SK-N-SH (cell line): Measurements from ENCODE around the gene ARHGAP45.

ENCODE experiments used
- JUND ChIP-seq: IDR thresholded peaks from 2 replicates; pipeline ENCODE4 v1.4.0; 2012
- POLR2AphosphoS5 ChIP-seq: IDR thresholded peaks from 2 replicates; pipeline ENCODE4 v1.6.1; 2012; ENCODE audit warnings: low read depth, low read length
- RAD21 ChIP-seq: IDR thresholded peaks from 2 replicates; pipeline ENCODE4 v1.6.1; 2012; ENCODE audit warnings: mild to moderate bottlenecking, low read length
- RFX5 ChIP-seq: IDR thresholded peaks from 2 replicates; pipeline ENCODE4 v1.6.1; 2012; ENCODE audit warnings: mild to moderate bottlenecking, improper control_type of control experiment, low read length
- TAF1 ChIP-seq: IDR thresholded peaks from 2 replicates; pipeline ENCODE4 v1.6.1; 2012; ENCODE audit warnings: low read depth, mild to moderate bottlenecking, low read length, moderate library complexity, borderline replicate concordance
- TF ChIP-seq, protein P1 (sequence below): IDR thresholded peaks from 2 replicates; pipeline ENCODE4 v1.6.1; 2012; ENCODE audit warnings: mild to moderate bottlenecking, low read depth, low read length, moderate library complexity
- TF ChIP-seq, protein P2 (sequence below): fragments of 200-600 bp; sonication (generic); IDR thresholded peaks from 2 replicates; pipeline ENCODE4 v1.6.1; 2017; ENCODE audit warnings: antibody characterized with exemption, mild to moderate bottlenecking, moderate library complexity
- TF ChIP-seq, protein P3 (sequence below): IDR thresholded peaks from 2 replicates; pipeline ENCODE4; 2012

DNA sequence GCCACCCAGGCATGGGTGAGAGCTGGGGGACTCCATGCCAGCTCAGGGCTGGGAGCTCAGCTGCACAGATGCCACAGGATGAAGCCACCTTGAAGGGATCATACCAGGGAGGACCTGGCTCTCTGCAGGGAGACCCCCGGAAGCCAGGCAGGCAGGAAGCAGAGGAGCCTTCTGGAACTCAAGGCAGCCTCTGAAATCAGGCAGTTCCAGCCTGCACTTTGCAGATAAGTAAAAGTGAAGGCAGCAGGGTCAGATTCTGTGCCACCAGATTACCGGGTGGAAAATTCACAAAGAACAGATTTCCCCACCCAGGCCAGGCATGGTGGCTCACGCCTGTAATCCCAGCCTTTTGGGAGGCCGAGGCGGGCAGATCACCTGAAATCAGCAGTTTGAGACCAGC is 48.6 kb upstream of the ARHGAP45 start:
- TF ChIP-seq POLR2AphosphoS5 (no peak), RFX5 (no peak), RAD21 (no peak), JUND (no peak), TAF1 (no peak)
- TF ChIP-seq, protein P1, sequence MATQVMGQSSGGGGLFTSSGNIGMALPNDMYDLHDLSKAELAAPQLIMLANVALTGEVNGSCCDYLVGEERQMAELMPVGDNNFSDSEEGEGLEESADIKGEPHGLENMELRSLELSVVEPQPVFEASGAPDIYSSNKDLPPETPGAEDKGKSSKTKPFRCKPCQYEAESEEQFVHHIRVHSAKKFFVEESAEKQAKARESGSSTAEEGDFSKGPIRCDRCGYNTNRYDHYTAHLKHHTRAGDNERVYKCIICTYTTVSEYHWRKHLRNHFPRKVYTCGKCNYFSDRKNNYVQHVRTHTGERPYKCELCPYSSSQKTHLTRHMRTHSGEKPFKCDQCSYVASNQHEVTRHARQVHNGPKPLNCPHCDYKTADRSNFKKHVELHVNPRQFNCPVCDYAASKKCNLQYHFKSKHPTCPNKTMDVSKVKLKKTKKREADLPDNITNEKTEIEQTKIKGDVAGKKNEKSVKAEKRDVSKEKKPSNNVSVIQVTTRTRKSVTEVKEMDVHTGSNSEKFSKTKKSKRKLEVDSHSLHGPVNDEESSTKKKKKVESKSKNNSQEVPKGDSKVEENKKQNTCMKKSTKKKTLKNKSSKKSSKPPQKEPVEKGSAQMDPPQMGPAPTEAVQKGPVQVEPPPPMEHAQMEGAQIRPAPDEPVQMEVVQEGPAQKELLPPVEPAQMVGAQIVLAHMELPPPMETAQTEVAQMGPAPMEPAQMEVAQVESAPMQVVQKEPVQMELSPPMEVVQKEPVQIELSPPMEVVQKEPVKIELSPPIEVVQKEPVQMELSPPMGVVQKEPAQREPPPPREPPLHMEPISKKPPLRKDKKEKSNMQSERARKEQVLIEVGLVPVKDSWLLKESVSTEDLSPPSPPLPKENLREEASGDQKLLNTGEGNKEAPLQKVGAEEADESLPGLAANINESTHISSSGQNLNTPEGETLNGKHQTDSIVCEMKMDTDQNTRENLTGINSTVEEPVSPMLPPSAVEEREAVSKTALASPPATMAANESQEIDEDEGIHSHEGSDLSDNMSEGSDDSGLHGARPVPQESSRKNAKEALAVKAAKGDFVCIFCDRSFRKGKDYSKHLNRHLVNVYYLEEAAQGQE = no peak
- TF ChIP-seq, protein P2, sequence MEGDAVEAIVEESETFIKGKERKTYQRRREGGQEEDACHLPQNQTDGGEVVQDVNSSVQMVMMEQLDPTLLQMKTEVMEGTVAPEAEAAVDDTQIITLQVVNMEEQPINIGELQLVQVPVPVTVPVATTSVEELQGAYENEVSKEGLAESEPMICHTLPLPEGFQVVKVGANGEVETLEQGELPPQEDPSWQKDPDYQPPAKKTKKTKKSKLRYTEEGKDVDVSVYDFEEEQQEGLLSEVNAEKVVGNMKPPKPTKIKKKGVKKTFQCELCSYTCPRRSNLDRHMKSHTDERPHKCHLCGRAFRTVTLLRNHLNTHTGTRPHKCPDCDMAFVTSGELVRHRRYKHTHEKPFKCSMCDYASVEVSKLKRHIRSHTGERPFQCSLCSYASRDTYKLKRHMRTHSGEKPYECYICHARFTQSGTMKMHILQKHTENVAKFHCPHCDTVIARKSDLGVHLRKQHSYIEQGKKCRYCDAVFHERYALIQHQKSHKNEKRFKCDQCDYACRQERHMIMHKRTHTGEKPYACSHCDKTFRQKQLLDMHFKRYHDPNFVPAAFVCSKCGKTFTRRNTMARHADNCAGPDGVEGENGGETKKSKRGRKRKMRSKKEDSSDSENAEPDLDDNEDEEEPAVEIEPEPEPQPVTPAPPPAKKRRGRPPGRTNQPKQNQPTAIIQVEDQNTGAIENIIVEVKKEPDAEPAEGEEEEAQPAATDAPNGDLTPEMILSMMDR = no peak
- TF ChIP-seq, protein P3, sequence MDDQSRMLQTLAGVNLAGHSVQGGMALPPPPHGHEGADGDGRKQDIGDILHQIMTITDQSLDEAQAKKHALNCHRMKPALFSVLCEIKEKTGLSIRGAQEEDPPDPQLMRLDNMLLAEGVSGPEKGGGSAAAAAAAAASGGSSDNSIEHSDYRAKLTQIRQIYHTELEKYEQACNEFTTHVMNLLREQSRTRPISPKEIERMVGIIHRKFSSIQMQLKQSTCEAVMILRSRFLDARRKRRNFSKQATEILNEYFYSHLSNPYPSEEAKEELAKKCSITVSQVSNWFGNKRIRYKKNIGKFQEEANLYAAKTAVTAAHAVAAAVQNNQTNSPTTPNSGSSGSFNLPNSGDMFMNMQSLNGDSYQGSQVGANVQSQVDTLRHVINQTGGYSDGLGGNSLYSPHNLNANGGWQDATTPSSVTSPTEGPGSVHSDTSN = no peak
